Ectodermal cell (in vitro differentiated cells): ENCODE results near the gene MPRIP.

Experiments used
- H3K27ac ChIP-seq: 2 replicates; pipeline ENCODE4 v1.7.0; 2013; ENCODE audit warnings: mild to moderate bottlenecking, low read depth, low read length; ENCODE audit not compliant: insufficient read depth, poor library complexity, severe bottlenecking
- H3K27me3 ChIP-seq: 2 replicates; pipeline ENCODE4 v1.7.0; 2013; ENCODE audit warnings: mild to moderate bottlenecking, low read length; ENCODE audit not compliant: insufficient read depth, control insufficient read depth, poor library complexity, severe bottlenecking
- H3K36me3 ChIP-seq: one replicate; pipeline ENCODE4 v1.7.0; 2013; ENCODE audit warnings: low read length; ENCODE audit not compliant: control insufficient read depth, insufficient read depth
- H3K4me1 ChIP-seq: one replicate; pipeline ENCODE4 v1.7.0; 2013; ENCODE audit warnings: low read length; ENCODE audit not compliant: control insufficient read depth, insufficient read depth
- H3K4me3 ChIP-seq: 2 replicates; pipeline ENCODE4 v1.7.0; 2013; ENCODE audit warnings: low read depth, low read length, control low read depth; ENCODE audit not compliant: insufficient read depth
- H3K9me3 ChIP-seq: 2 replicates; pipeline ENCODE4 v1.7.0; 2013; ENCODE audit warnings: mild to moderate bottlenecking, low read length, moderate library complexity; ENCODE audit not compliant: control insufficient read depth
- WGBS, 2 experiments: methylation state at CpG; one replicate each; pipeline ENCODE4 v1.1.7; 2013; ENCODE audit warnings: missing lambda C conversion rate in 2 of 2; 5-methylcytosine and 5-hydroxymethylcytosine counted together

The MPRIP gene

GRCh38 chr17:17137731-17138585 is 95.7 kb downstream of the MPRIP start:
- Histone ChIP-seq H3K4me3 (no peak overlapping the region), H3K27me3 (no peaks in the 10 kb centered on the region), H3K27ac (no peak overlapping the region), H3K4me1 (peaks cover 2% of the 10 kb centered on the region), H3K36me3 (peaks cover 18% of the 10 kb centered on the region), H3K9me3 (no peaks in the 10 kb centered on the region)
- WGBS, 2 experiments = 94 to 95% methylated on average over 30 of the region's 30 CpGs

- Histone ChIP-seq H3K36me3 (peaks cover 31% of the 10 kb centered on the region), H3K27me3 (no peaks in the 10 kb centered on the region), H3K9me3 (no peaks in the 10 kb centered on the region), H3K4me3 (no peak overlapping the region), H3K4me1 (no peaks in the 10 kb centered on the region), H3K27ac (no peak overlapping the region)
- 78 to 79% methylated on average over 7 of the region's 7 CpGs for WGBS, 2 experiments
Measured at GRCh38 chr17:17139972-17140589, 97.8 kb downstream of the MPRIP start.

- no peaks in the 10 kb centered on the region for H3K27me3 ChIP-seq
- H3K4me1 ChIP-seq = no peaks in the 10 kb centered on the region
- 89 to 90% methylated on average over 5 of the region's 5 CpGs for WGBS, 2 experiments
- H3K9me3 ChIP-seq = no peaks in the 10 kb centered on the region
- H3K36me3 ChIP-seq = peaks cover 31% of the 10 kb centered on the region
- no peak overlapping the region for H3K4me3 ChIP-seq
- peak overlapping the region; percentile 16 for H3K27ac ChIP-seq
Measured at GRCh38 chr17:17140590-17140980, 98.3 kb downstream of the MPRIP start.

- 86% methylated on average over 12 of the region's 12 CpGs for WGBS, 2 experiments
- no peak overlapping the region for H3K27ac ChIP-seq
- H3K36me3 ChIP-seq = peaks cover 31% of the 10 kb centered on the region
- H3K4me3 ChIP-seq = no peak overlapping the region
- H3K4me1 ChIP-seq = no peaks in the 10 kb centered on the region
- H3K9me3 ChIP-seq = no peaks in the 10 kb centered on the region
- no peaks in the 10 kb centered on the region for H3K27me3 ChIP-seq
Measured at GRCh38 chr17:17141279-17141678, 99.0 kb downstream of the MPRIP start.

GRCh38 chr17:17141860-17142552 is 99.7 kb downstream of the MPRIP start:
- Histone ChIP-seq H3K4me1 (no peaks in the 10 kb centered on the region), H3K4me3 (no peak overlapping the region), H3K9me3 (no peaks in the 10 kb centered on the region), H3K27ac (no peak overlapping the region), H3K36me3 (peaks cover 31% of the 10 kb centered on the region), H3K27me3 (no peaks in the 10 kb centered on the region)
- WGBS, 2 experiments = 62 to 63% methylated on average over 23 of the region's 23 CpGs

GRCh38 chr17:17142556-17142955 is 100.3 kb downstream of the MPRIP start:
- H3K27me3 ChIP-seq = no peaks in the 10 kb centered on the region
- no peaks in the 10 kb centered on the region for H3K4me1 ChIP-seq
- H3K36me3 ChIP-seq = peaks cover 31% of the 10 kb centered on the region
- no peak overlapping the region for H3K4me3 ChIP-seq
- 90 to 92% methylated on average over 11 of the region's 11 CpGs for WGBS, 2 experiments
- no peaks in the 10 kb centered on the region for H3K9me3 ChIP-seq
- H3K27ac ChIP-seq = no peak overlapping the region

GRCh38 chr17:17143501-17143900 is 101.2 kb downstream of the MPRIP start:
- H3K9me3 ChIP-seq = no peaks in the 10 kb centered on the region
- H3K4me1 ChIP-seq = no peaks in the 10 kb centered on the region
- H3K4me3 ChIP-seq = no peak overlapping the region
- 94 to 95% methylated on average over 19 of the region's 19 CpGs for WGBS, 2 experiments
- H3K27me3 ChIP-seq = no peaks in the 10 kb centered on the region
- no peak overlapping the region for H3K27ac ChIP-seq
- peaks cover 24% of the 10 kb centered on the region for H3K36me3 ChIP-seq

GRCh38 chr17:17144061-17144460 is 101.8 kb downstream of the MPRIP start:
- no peaks in the 10 kb centered on the region for H3K9me3 ChIP-seq
- 97 to 98% methylated on average over 4 of the region's 4 CpGs for WGBS, 2 experiments
- H3K27ac ChIP-seq = no peak overlapping the region
- no peaks in the 10 kb centered on the region for H3K27me3 ChIP-seq
- no peaks in the 10 kb centered on the region for H3K4me1 ChIP-seq
- no peak overlapping the region for H3K4me3 ChIP-seq
- H3K36me3 ChIP-seq = peaks cover 19% of the 10 kb centered on the region

GRCh38 chr17:17144916-17145665 is 102.8 kb downstream of the MPRIP start:
- Histone ChIP-seq H3K9me3 (no peaks in the 10 kb centered on the region), H3K4me3 (no peak overlapping the region), H3K36me3 (peaks cover 18% of the 10 kb centered on the region), H3K4me1 (no peaks in the 10 kb centered on the region), H3K27me3 (no peaks in the 10 kb centered on the region), H3K27ac (no peak overlapping the region)
- WGBS, 2 experiments = 95% methylated on average over 13 of the region's 13 CpGs
